Heart left ventricle (tissue), 13 donors: ENCODE data around the gene TDO2.

Source experiments
- POLR2A ChIP-seq, 2 donors: fragments of 450-650 bp; IDR thresholded peaks; one replicate each; pipeline ENCODE4 v1.6.1; 2017; ENCODE audit warnings: antibody characterized with exemption in 2 of 2, mild to moderate bottlenecking in 2 of 2, moderate library complexity in 2 of 2
- TF ChIP-seq, protein P1 (sequence below), 12 donors: fragments of 200-600 bp; sonication (generic) in 4 of 12; IDR thresholded peaks; one replicate each; pipeline versions ENCODE4 v1.5.0 to v1.8.0; 2018 to 2022; ENCODE audit warnings: antibody characterized with exemption in 12 of 12, mild to moderate bottlenecking in 5 of 12
- donor health status: ischemic (EF 13 %, LVEDD 7.1; RV severe dilation, severe dysfunction).
- donor health status: DM: no; HTN: yes; CAD: no.
- donor health status: DM: no; HTN: no; CAD: no.
- donor health status: ischemic (EF 25% LVEDD 6.9; RV normal size, moderate dysfunction).
- donor health status: ischemic (EF 25% LVEDD 5.7; RV mildly dilated, moderate dysfunction).
- donor health status: ischemic (EF 35%, LVEDD 5.7; RV mildly dilated, moderate dysfunction).
- donor health status: nonischemic (EF 11% LVEDD 7.7; RV severe dilation, severe dysfunction).
- donor health status: DM: yes; HTN: yes; CAD: no.
- donor health status: PGD.
- donor health status: ischemic (EF 29% LVEDD 5.4; RV normal size, mild dysfunction).
- donor health status: nonischemic (EF 23%, LVEDD 6.1; RV moderate dilation, normal function).

- TF ChIP-seq, protein P1, sequence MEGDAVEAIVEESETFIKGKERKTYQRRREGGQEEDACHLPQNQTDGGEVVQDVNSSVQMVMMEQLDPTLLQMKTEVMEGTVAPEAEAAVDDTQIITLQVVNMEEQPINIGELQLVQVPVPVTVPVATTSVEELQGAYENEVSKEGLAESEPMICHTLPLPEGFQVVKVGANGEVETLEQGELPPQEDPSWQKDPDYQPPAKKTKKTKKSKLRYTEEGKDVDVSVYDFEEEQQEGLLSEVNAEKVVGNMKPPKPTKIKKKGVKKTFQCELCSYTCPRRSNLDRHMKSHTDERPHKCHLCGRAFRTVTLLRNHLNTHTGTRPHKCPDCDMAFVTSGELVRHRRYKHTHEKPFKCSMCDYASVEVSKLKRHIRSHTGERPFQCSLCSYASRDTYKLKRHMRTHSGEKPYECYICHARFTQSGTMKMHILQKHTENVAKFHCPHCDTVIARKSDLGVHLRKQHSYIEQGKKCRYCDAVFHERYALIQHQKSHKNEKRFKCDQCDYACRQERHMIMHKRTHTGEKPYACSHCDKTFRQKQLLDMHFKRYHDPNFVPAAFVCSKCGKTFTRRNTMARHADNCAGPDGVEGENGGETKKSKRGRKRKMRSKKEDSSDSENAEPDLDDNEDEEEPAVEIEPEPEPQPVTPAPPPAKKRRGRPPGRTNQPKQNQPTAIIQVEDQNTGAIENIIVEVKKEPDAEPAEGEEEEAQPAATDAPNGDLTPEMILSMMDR (IDR thresholded peaks at IDR 0.05), result no peak
- TF ChIP-seq POLR2A (IDR thresholded peaks at IDR 0.05), result no peak
Observed at GRCh38 chr4:155952501-155952901, 49.0 kb downstream of the TDO2 start.
